Ascending aorta (tissue), 2 donors: ENCODE data around the gene ENO1. TPM values are rescaled to one million over a fixed set of nuclear protein-coding genes. Genes with fewer than 3 reads are reported as not detected.

Experiments used
- DNase-seq, 2 donors: peaks; one replicate each; pipeline ENCODE4 v3.0.0-alpha.2; 2019; ENCODE audit warnings: low spot score in 2 of 2
- H3K27ac ChIP-seq, 2 donors: fragments of 200-600 bp; sonication (generic); one replicate each; pipeline ENCODE4 v1.5.1; 2016 to 2017; ENCODE audit warnings: mild to moderate bottlenecking in 1 of 2
- H3K27me3 ChIP-seq: fragments of 200-600 bp; sonication (generic); one replicate; pipeline ENCODE4 v1.5.1; 2017
- H3K36me3 ChIP-seq, 2 donors: fragments of 200-600 bp; sonication (generic); one replicate each; pipeline ENCODE4 v1.5.1; 2016
- H3K4me1 ChIP-seq, 2 donors: fragments of 200-600 bp; sonication (generic); one replicate each; pipeline ENCODE4 v1.5.1; 2016 to 2017; ENCODE audit warnings: mild to moderate bottlenecking in 1 of 2
- H3K4me3 ChIP-seq, 2 donors: fragments of 200-600 bp; sonication (generic); one replicate each; pipeline ENCODE4 v1.5.1; 2016 to 2017; ENCODE audit warnings: mild to moderate bottlenecking in 1 of 2
- H3K9me3 ChIP-seq, 2 donors: fragments of 200-600 bp; sonication (generic); one replicate each; pipeline ENCODE4 v1.5.1; 2016
- CTCF ChIP-seq, 3 experiments: fragments of 200-600 bp in 2 of 3; fragments of 450-650 bp in 1 of 3; sonication (generic) in 2 of 3; IDR thresholded peaks; one replicate each; pipeline ENCODE4 v1.5.1; 2016 to 2019; ENCODE audit warnings: antibody characterized with exemption in 3 of 3, mild to moderate bottlenecking in 1 of 3, moderate library complexity in 1 of 3
- intact Hi-C: fragments of 100-400 bp; cut with DNase I; formaldehyde crosslinking; loops from one replicate; pipeline ENCODE4 v1.15.1; 2023
- total RNA-seq: library from RNA; depleted of rRNA; stranded (reverse); fragments of >200 nt; gene quantifications from one replicate; pipeline ENCODE4 v1.1.0, GENCODE V29; 2016

Gene ENO1
- total RNA-seq, 1 donor from 2014 or later: 637 TPM

GRCh38 chr1:8870616-8871538, 7.6 kb downstream of the ENO1 start:
- Histone ChIP-seq H3K9me3 (no peaks in the 10 kb centered on the region), H3K4me1 (peaks cover 22 to 33% of the 10 kb centered on the region in 2 donors), H3K27ac (no peak overlapping the region), H3K27me3 (no peaks in the 10 kb centered on the region), H3K36me3 (peaks cover 71 to 80% of the 10 kb centered on the region in 2 donors), H3K4me3 (no peak overlapping the region)
- no peak for DNase-seq
- intact Hi-C loops: loop anchor here (5.0 kb wide), 1 partner anchor 116 kb away; no protein-coding TSS in a partner anchor
- no peak for TF ChIP-seq CTCF (IDR thresholded peaks at IDR 0.05)

- Histone ChIP-seq H3K27me3 (no peaks in the 10 kb centered on the region), H3K4me3 (no peak overlapping the region), H3K4me1 (peaks cover 22 to 28% of the 10 kb centered on the region in 2 donors), H3K27ac (no peak overlapping the region), H3K9me3 (no peaks in the 10 kb centered on the region), H3K36me3 (peaks cover 79 to 88% of the 10 kb centered on the region in 2 donors)
- TF ChIP-seq CTCF (IDR thresholded peaks at IDR 0.05): no peak
- no peak for DNase-seq
- intact Hi-C loops: loop anchor here (5.0 kb wide), 1 partner anchor 117 kb away; no protein-coding TSS in a partner anchor
Observed at GRCh38 chr1:8870103-8870502, 8.4 kb downstream of the ENO1 start.

- H3K27me3 ChIP-seq: no peaks in the 10 kb centered on the region
- H3K36me3 ChIP-seq: peaks cover 99 to 100% of the 10 kb centered on the region in 2 donors
- H3K4me1 ChIP-seq: peaks cover 8 to 10% of the 10 kb centered on the region in 2 donors
- no peak overlapping the region for H3K4me3 ChIP-seq
- H3K27ac ChIP-seq: no peak overlapping the region
- DNase-seq: no peak
- no peaks in the 10 kb centered on the region for H3K9me3 ChIP-seq
- intact Hi-C loops: no loop called here
- TF ChIP-seq CTCF (IDR thresholded peaks at IDR 0.05): no peak
Observed at GRCh38 chr1:8867878-8868567, 10.5 kb downstream of the ENO1 start.

GRCh38 chr1:8866792-8867415, 11.6 kb downstream of the ENO1 start:
- no peaks in the 10 kb centered on the region for H3K27me3 ChIP-seq
- no peak for DNase-seq
- H3K36me3 ChIP-seq: peaks cover 99 to 100% of the 10 kb centered on the region in 2 donors
- H3K27ac ChIP-seq: no peak overlapping the region
- no peak for TF ChIP-seq CTCF (IDR thresholded peaks at IDR 0.05)
- intact Hi-C loops: no loop called here
- no peaks in the 10 kb centered on the region for H3K9me3 ChIP-seq
- no peak overlapping the region for H3K4me3 ChIP-seq
- H3K4me1 ChIP-seq: no peaks in the 10 kb centered on the region

GRCh38 chr1:8866173-8866791, 12.2 kb downstream of the ENO1 start:
- no peak for DNase-seq
- Histone ChIP-seq H3K9me3 (no peaks in the 10 kb centered on the region), H3K36me3 (peaks cover 98 to 100% of the 10 kb centered on the region in 2 donors), H3K4me1 (no peaks in the 10 kb centered on the region), H3K27me3 (no peaks in the 10 kb centered on the region), H3K4me3 (no peak overlapping the region), H3K27ac (no peak overlapping the region)
- TF ChIP-seq CTCF (IDR thresholded peaks at IDR 0.05): no peak
- intact Hi-C loops: no loop called here
